NCI-H1417 (cell line): ENCODE results near the gene MGAT4C.

Experiments used
- DNase-seq, 3 experiments: peaks; one replicate each; lab custom pipeline; 2025; lab: John Stamatoyannopoulos, UW

The MGAT4C gene

GRCh38 chr12:85975716-85976115 is 280.5 kb downstream of the MGAT4C start:
- no peak for DNase-seq

- DNase-seq, result no peak
Measured at GRCh38 chr12:85971800-85972199, 284.4 kb downstream of the MGAT4C start.

GRCh38 chr12:85968606-85969005 is 287.6 kb downstream of the MGAT4C start:
- no peak for DNase-seq

GRCh38 chr12:85963326-85963725 is 292.9 kb downstream of the MGAT4C start:
- DNase-seq, result peak in 1 of 3 experiments; percentile 45

GRCh38 chr12:85956081-85956480 is 300.1 kb downstream of the MGAT4C start:
- peak in 1 of 3 experiments; percentile 47 for DNase-seq

- DNase-seq, result peak in 1 of 3 experiments; percentile 44
Measured at GRCh38 chr12:85955127-85955526, 301.1 kb downstream of the MGAT4C start.

GRCh38 chr12:85951823-85952222 is 304.4 kb downstream of the MGAT4C start:
- peak; percentile 4 to 69 (median 16) for DNase-seq

- DNase-seq, result no peak
Measured at GRCh38 chr12:85949253-85949652, 306.9 kb downstream of the MGAT4C start.

GRCh38 chr12:85948340-85948739 is 307.9 kb downstream of the MGAT4C start:
- no peak for DNase-seq

GRCh38 chr12:85947286-85947685 is 308.9 kb downstream of the MGAT4C start:
- no peak for DNase-seq

GRCh38 chr12:85946375-85946774 is 309.8 kb downstream of the MGAT4C start:
- no peak for DNase-seq

- DNase-seq, result no peak
Measured at GRCh38 chr12:85927166-85927565, 329.0 kb downstream of the MGAT4C start.

- peak in 1 of 3 experiments; percentile 61 for DNase-seq
Measured at GRCh38 chr12:85923767-85924331, 332.3 kb downstream of the MGAT4C start.

GRCh38 chr12:85920324-85920947 is 335.8 kb downstream of the MGAT4C start:
- DNase-seq, result peak; percentile 7 to 77 (median 69)
